Pancreas (tissue), 10 donors: ENCODE results near the gene ANKRD12. TPM values are rescaled to one million over a fixed set of nuclear protein-coding genes. Genes with fewer than 3 reads are reported as not detected.

Experiments
- ATAC-seq, 4 donors: fragments of 200-7000 bp; cut with Tn5 transposase; one replicate each; pipeline versions ENCODE4 v1.8.0 to v1.9.1; 2020; ENCODE audit warnings: mild to moderate bottlenecking in 4 of 4, moderate library complexity in 4 of 4
- DNase-seq, 6 donors: peaks; one replicate each; pipeline ENCODE4 v3.0.0-alpha.2; 2020
- FAIRE-seq: peaks from 2 replicates; lab custom pipeline; 2012; peaks lifted over from hg19 to GRCh38; lab: Jason Lieb, UNC
- H3K27ac ChIP-seq, 4 donors: fragments of 200-600 bp; sonication (generic); 1 replicate in 3 of 4; 2 replicates in 1 of 4; pipeline versions ENCODE4 v1.5.0 to v1.8.0; 2020
- H3K27me3 ChIP-seq, 4 donors: fragments of 200-600 bp; one replicate each; pipeline ENCODE4 v1.8.0; 2021
- H3K36me3 ChIP-seq, 3 donors: fragments of 200-600 bp; sonication (generic) in 1 of 3; one replicate each; pipeline versions ENCODE4 v1.5.0 to v1.8.0; 2020 to 2021
- H3K4me1 ChIP-seq, 3 donors: fragments of 200-600 bp; one replicate each; pipeline ENCODE4 v1.8.0; 2021
- H3K4me3 ChIP-seq, 4 donors: fragments of 200-600 bp; sonication (generic) in 2 of 4; one replicate each; pipeline versions ENCODE4 v1.5.0 to v1.8.0; 2020 to 2021
- H3K9me3 ChIP-seq, 4 donors: fragments of 200-600 bp; one replicate each; pipeline ENCODE4 v1.8.0; 2021
- WGBS, 2 donors: extraction: QIAGEN DNeasy Blood & Tissue Kit; methylation state at CpG; one replicate each; pipeline ENCODE4 v1.1.7; 2013; 5-methylcytosine and 5-hydroxymethylcytosine counted together
- intact Hi-C, 3 donors: fragments of 100-400 bp; cut with DNase I; formaldehyde crosslinking; loops; one replicate each; pipeline versions ENCODE4 v1.11.1 to v1.14.2; 2022
- polyA plus RNA-seq, 2 donors: library from polyadenylated mRNA; stranded (reverse); fragments of 200-250 nt; gene quantifications; one replicate each; pipeline ENCODE4 v1.2.3, GENCODE V29; 2013
- total RNA-seq, 6 donors: library from RNA; stranded (reverse); fragmentation: NEBNext Ultra II Directional in 4 of 6; extraction: Animal tissue kit (Norgen Biotek cat#: 25700) in 4 of 6; gene quantifications; one replicate each; pipeline versions ENCODE4 v1.2.1 to v1.2.4, GENCODE V29; 2021 to 2023
- TF ChIP-seq, protein P1 (sequence below), 4 donors: fragments of 200-600 bp; sonication (generic) in 3 of 4; IDR thresholded peaks; one replicate each; pipeline versions ENCODE4 v1.5.0 to v1.8.0; 2021; ENCODE audit warnings: antibody characterized with exemption in 4 of 4
- donor health status: healthy with polysubstance abuse.
- donor health status: DM: no; HTN: no; CAD: no; lungs with moderate emphysema.
- donor health status: DM: no; HTN: no; CAD: no.
- donor health status: control.
- donor health status: control.
- donor health status: Bipolar disorder and iron deficiency.
- donor health status: DM: yes; HTN: yes; CAD: no.
- donor health status: DM: no; HTN: no; CAD: no.
- donor health status: DM: no; HTN: no; CAD: no.
- donor health status: DM: yes; HTN: yes; CAD: no.

Gene ANKRD12
- total and polyA plus RNA-seq, 8 donors = 14.5 to 51.7 (median 27.3) TPM

- no peak for DNase-seq
- 88 to 95% methylated on average over 4 of the region's 4 CpGs for WGBS, 2 donors
- TF ChIP-seq, protein P1, sequence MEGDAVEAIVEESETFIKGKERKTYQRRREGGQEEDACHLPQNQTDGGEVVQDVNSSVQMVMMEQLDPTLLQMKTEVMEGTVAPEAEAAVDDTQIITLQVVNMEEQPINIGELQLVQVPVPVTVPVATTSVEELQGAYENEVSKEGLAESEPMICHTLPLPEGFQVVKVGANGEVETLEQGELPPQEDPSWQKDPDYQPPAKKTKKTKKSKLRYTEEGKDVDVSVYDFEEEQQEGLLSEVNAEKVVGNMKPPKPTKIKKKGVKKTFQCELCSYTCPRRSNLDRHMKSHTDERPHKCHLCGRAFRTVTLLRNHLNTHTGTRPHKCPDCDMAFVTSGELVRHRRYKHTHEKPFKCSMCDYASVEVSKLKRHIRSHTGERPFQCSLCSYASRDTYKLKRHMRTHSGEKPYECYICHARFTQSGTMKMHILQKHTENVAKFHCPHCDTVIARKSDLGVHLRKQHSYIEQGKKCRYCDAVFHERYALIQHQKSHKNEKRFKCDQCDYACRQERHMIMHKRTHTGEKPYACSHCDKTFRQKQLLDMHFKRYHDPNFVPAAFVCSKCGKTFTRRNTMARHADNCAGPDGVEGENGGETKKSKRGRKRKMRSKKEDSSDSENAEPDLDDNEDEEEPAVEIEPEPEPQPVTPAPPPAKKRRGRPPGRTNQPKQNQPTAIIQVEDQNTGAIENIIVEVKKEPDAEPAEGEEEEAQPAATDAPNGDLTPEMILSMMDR (IDR thresholded peaks at IDR 0.05) = no peak
- Histone ChIP-seq H3K4me1 (no peaks in the 10 kb centered on the region), H3K27ac (no peak overlapping the region), H3K36me3 (no peaks in the 10 kb centered on the region), H3K9me3 (no peaks in the 10 kb centered on the region), H3K4me3 (no peak overlapping the region), H3K27me3 (no peaks in the 10 kb centered on the region)
- intact Hi-C loops = no loop called here
- no peak for FAIRE-seq
- ATAC-seq = no peak
Measured at GRCh38 chr18:9172506-9173127, 36.0 kb downstream of the ANKRD12 start.

- intact Hi-C loops = no loop called here
- DNase-seq = no peak
- WGBS, 2 donors = 92 to 97% methylated on average over 6 of the region's 6 CpGs
- no peaks in the 10 kb centered on the region for H3K9me3 ChIP-seq
- no peaks in the 10 kb centered on the region for H3K4me1 ChIP-seq
- no peak overlapping the region for H3K4me3 ChIP-seq
- peak in 2 of 4 donors; percentile 11 to 15 for ATAC-seq
- no peak overlapping the region for H3K27ac ChIP-seq
- H3K27me3 ChIP-seq = no peaks in the 10 kb centered on the region
- FAIRE-seq = no peak
- H3K36me3 ChIP-seq = no peaks in the 10 kb centered on the region
- TF ChIP-seq, protein P1 (IDR thresholded peaks at IDR 0.05) = no peak
Measured at GRCh38 chr18:9173770-9174233, 37.2 kb downstream of the ANKRD12 start.

- FAIRE-seq (no peak), ATAC-seq (peak in 2 of 4 donors; percentile 12 to 41), DNase-seq (no peak)
- Histone ChIP-seq H3K4me3 (no peak overlapping the region), H3K4me1 (no peaks in the 10 kb centered on the region), H3K27ac (no peak overlapping the region), H3K36me3 (no peaks in the 10 kb centered on the region), H3K9me3 (no peaks in the 10 kb centered on the region), H3K27me3 (no peaks in the 10 kb centered on the region)
- WGBS, 2 donors = 93 to 97% methylated on average over 4 of the region's 4 CpGs
- TF ChIP-seq, protein P1 (IDR thresholded peaks at IDR 0.05) = no peak
- intact Hi-C loops = no loop called here
Measured at GRCh38 chr18:9174302-9174701, 37.7 kb downstream of the ANKRD12 start.

DNA sequence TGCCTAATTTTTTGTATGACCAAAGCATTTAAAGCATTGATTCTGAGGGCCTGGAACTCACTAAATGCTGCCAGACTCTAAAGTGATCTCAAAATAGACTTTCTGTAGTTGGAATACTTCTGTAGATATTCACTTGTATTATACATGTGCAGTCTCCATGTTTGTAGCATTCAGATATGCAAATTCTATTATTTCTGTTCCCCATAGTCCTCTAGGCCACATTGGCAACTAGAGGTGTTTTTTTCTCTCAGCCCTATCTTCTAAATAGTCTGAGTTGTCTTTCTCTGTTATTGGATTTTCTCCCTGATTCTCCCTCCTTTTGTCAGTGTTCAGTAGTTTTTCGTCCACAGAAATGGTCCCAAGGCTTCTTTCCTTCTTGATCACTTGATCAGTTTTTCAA is 38.5 kb downstream of the ANKRD12 start:
- Histone ChIP-seq H3K36me3 (no peaks in the 10 kb centered on the region), H3K9me3 (no peaks in the 10 kb centered on the region), H3K27ac (no peak overlapping the region), H3K4me1 (no peaks in the 10 kb centered on the region), H3K27me3 (no peaks in the 10 kb centered on the region), H3K4me3 (no peak overlapping the region)
- intact Hi-C loops = no loop called here
- 92 to 96% methylated on average over 1 of the region's 1 CpG for WGBS, 2 donors
- no peak for FAIRE-seq
- no peak for DNase-seq
- ATAC-seq = no peak
- TF ChIP-seq, protein P1 (IDR thresholded peaks at IDR 0.05) = no peak

GRCh38 chr18:9177031-9177430 is 40.5 kb downstream of the ANKRD12 start:
- H3K36me3 ChIP-seq = no peaks in the 10 kb centered on the region
- H3K9me3 ChIP-seq = no peaks in the 10 kb centered on the region
- H3K27ac ChIP-seq = no peak overlapping the region
- WGBS, 2 donors = 79 to 94% methylated on average over 6 of the region's 6 CpGs
- ATAC-seq (peak in 1 of 4 donors; percentile 17), FAIRE-seq (no peak), DNase-seq (no peak)
- intact Hi-C loops = no loop called here
- H3K4me3 ChIP-seq = no peak overlapping the region
- TF ChIP-seq, protein P1 (IDR thresholded peaks at IDR 0.05) = no peak
- H3K4me1 ChIP-seq = no peaks in the 10 kb centered on the region
- H3K27me3 ChIP-seq = no peaks in the 10 kb centered on the region
